Mesendoderm (in vitro differentiated cells): ENCODE measurements around the gene KSR2.

Source experiments
- DNase-seq: peaks from one replicate; pipeline ENCODE4 v3.0.0; 2013
- H2AK5ac ChIP-seq: 2 replicates; pipeline ENCODE4 v1.6.1; 2013; ENCODE audit warnings: low read length, inconsistent platforms
- H2BK120ac ChIP-seq: 2 replicates; pipeline ENCODE4 v1.6.1; 2013; ENCODE audit warnings: low read depth, mild to moderate bottlenecking, low read length, moderate library complexity, mixed read lengths
- H2BK15ac ChIP-seq: replicated peaks from 2 replicates; pipeline ENCODE4 v1.6.1; 2013; ENCODE audit warnings: low read depth, mild to moderate bottlenecking, moderate library complexity
- H2BK5ac ChIP-seq: 2 replicates; pipeline ENCODE4 v1.6.1; 2013; ENCODE audit warnings: low read length, inconsistent platforms
- H3K18ac ChIP-seq: 2 replicates; pipeline ENCODE4 v1.6.1; 2013; ENCODE audit warnings: mild to moderate bottlenecking, low read length, mixed read lengths
- H3K23ac ChIP-seq: one replicate; pipeline ENCODE4 v1.6.1; 2013; ENCODE audit warnings: low read length
- H3K27ac ChIP-seq: 2 replicates; pipeline ENCODE4 v1.5.1; 2013; ENCODE audit warnings: low read depth, mild to moderate bottlenecking, inconsistent platforms, low read length, moderate library complexity
- H3K27me3 ChIP-seq: 2 replicates; pipeline ENCODE4 v1.6.1; 2013; ENCODE audit warnings: low read length, control low read depth, mild to moderate bottlenecking, inconsistent platforms; ENCODE audit not compliant: insufficient read depth, poor library complexity
- H3K36me3 ChIP-seq: 2 replicates; pipeline ENCODE4 v1.6.1; 2013; ENCODE audit warnings: low read length, inconsistent platforms; ENCODE audit not compliant: control insufficient read depth, insufficient read depth
- H3K4ac ChIP-seq: one replicate; pipeline ENCODE4 v1.6.1; 2013; ENCODE audit warnings: low read depth, mild to moderate bottlenecking, low read length, moderate library complexity
- H3K4me1 ChIP-seq: 2 replicates; pipeline ENCODE4 v1.6.1; 2013; ENCODE audit warnings: low read depth, low read length, inconsistent platforms; ENCODE audit not compliant: control insufficient read depth
- H3K4me2 ChIP-seq: 2 replicates; pipeline ENCODE4 v1.6.1; 2013; ENCODE audit warnings: low read length
- H3K4me3 ChIP-seq: 2 replicates; pipeline ENCODE4 v1.5.1; 2013; ENCODE audit warnings: mild to moderate bottlenecking, low read length
- H3K56ac ChIP-seq: one replicate; pipeline ENCODE4 v1.6.1; 2013; ENCODE audit warnings: low read length
- H3K79me1 ChIP-seq: 2 replicates; pipeline ENCODE4 v1.6.1; 2013; ENCODE audit warnings: low read length, inconsistent platforms
- H3K79me2 ChIP-seq: 2 replicates; pipeline ENCODE4 v1.6.1; 2013; ENCODE audit warnings: mild to moderate bottlenecking, low read length; ENCODE audit not compliant: control insufficient read depth, insufficient read depth
- H3K9ac ChIP-seq: 2 replicates; pipeline ENCODE4 v1.6.1; 2013; ENCODE audit warnings: low read length, inconsistent platforms
- H4K5ac ChIP-seq: one replicate; pipeline ENCODE4 v1.6.1; 2013; ENCODE audit warnings: low read length
- H4K8ac ChIP-seq: one replicate; pipeline ENCODE4 v1.6.1; 2013; ENCODE audit warnings: low read depth, mild to moderate bottlenecking, control low read depth, low read length, moderate library complexity
- WGBS: extraction: QIAGEN DNeasy Blood & Tissue Kit; methylation state at CpG from one replicate; pipeline ENCODE4 v1.1.7; 2013; ENCODE audit warnings: low lambda C conversion rate, missing lambda C conversion rate; ENCODE audit not compliant: insufficient coverage; ENCODE audit errors: extremely low coverage; 5-methylcytosine and 5-hydroxymethylcytosine counted together

The KSR2 gene

DNA sequence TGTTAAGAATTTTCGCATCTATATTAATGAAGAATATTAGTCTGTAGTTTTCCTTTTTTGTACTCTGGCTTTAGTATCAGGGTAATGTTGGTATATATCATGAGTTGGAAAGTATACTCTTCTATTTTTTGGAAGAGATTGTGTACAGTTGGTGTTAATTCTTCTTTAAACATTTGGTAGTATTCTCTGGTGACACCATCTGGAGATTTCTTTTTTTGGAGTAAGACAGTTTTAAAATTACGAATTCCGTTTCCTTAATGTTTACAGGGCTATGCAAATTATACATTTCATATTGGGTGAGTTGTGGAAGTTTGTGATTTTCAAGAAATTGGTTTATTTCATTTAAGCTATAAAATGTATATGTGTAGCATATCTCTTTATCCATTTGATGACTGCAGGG is 423.6 kb downstream of the KSR2 start:
- Histone ChIP-seq H2BK5ac (no peak overlapping the region), H3K4me1 (no peaks in the 10 kb centered on the region), H3K18ac (no peak overlapping the region), H3K4me3 (no peak overlapping the region), H3K23ac (no peak overlapping the region), H3K36me3 (no peaks in the 10 kb centered on the region), H4K8ac (no peak overlapping the region), H2BK120ac (no peak overlapping the region), H2AK5ac (no peak overlapping the region), H3K4me2 (no peak overlapping the region), H3K79me2 (no peaks in the 10 kb centered on the region), H4K5ac (no peak overlapping the region), H3K27me3 (no peaks in the 10 kb centered on the region), H3K4ac (no peak overlapping the region), H3K27ac (no peak overlapping the region), H3K9ac (no peak overlapping the region), H2BK15ac (no peak overlapping the region), H3K56ac (no peak overlapping the region), H3K79me1 (no peaks in the 10 kb centered on the region)
- WGBS, result no CpG with 5 or more reads among the region's 3 CpGs
- no peak for DNase-seq

DNA sequence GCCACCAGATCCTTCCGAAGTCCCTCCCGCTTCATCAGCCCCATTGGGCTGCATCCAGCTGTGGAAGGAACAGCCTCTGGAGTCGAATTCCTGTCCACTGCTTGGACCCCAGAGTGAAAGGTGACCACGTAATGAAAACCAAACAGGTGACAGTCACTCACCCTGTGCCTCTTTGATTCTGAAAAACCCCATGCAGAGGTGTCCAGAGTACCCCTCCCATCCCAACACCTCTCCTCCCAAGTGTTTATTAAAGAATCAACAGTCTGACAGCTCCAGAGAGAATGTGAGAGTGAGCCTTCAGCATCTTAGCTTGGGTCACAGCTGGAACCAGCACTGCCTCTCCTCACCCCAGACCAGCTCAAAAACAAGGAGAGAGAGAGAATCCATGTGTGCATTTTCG is 428.8 kb downstream of the KSR2 start:
- H3K27me3 ChIP-seq, result no peaks in the 10 kb centered on the region
- no peak overlapping the region for H3K4me3 ChIP-seq
- no peak overlapping the region for H4K8ac ChIP-seq

DNA sequence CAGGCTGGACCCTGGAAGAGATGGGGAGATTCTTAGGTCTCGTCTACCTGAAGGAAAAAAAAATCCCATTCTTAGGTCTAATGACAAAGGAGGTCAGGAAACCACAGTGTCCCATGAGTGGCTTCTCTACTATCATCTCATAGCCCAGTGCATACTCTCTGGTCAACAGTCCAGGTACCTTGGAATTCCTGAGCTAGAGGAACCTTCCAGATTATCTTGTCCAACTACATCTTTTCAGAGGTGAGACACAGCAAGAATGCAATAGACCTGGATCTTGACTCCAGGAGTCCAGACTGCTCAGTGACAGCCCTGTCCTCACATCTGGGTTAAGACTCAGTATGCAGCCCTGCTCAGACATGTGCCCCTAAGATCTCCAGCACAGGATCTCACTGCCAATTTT is 429.9 kb downstream of the KSR2 start:
- Histone ChIP-seq H2BK5ac (no peak overlapping the region), H4K5ac (no peak overlapping the region), H3K4ac (no peak overlapping the region), H2AK5ac (no peak overlapping the region), H3K36me3 (no peaks in the 10 kb centered on the region), H3K27ac (no peak overlapping the region), H3K27me3 (no peaks in the 10 kb centered on the region), H3K4me2 (no peak overlapping the region), H3K4me3 (no peak overlapping the region), H3K79me1 (no peaks in the 10 kb centered on the region), H4K8ac (no peak overlapping the region), H3K9ac (no peak overlapping the region), H3K23ac (no peak overlapping the region), H3K56ac (no peak overlapping the region), H3K18ac (no peak overlapping the region), H2BK120ac (no peak overlapping the region), H3K79me2 (no peaks in the 10 kb centered on the region), H3K4me1 (no peaks in the 10 kb centered on the region), H2BK15ac (no peak overlapping the region)
- no peak for DNase-seq
- no CpG with 5 or more reads among the region's 1 CpG for WGBS

More for the DNA sequence above, 428.8 kb downstream of the KSR2 start:
- no peak overlapping the region for H2BK120ac ChIP-seq
- H3K23ac ChIP-seq, result no peak overlapping the region
- H3K79me1 ChIP-seq, result no peaks in the 10 kb centered on the region
- DNase-seq, result peak; percentile 72
- H3K4ac ChIP-seq, result no peak overlapping the region
- no peaks in the 10 kb centered on the region for H3K79me2 ChIP-seq
- no CpG with 5 or more reads among the region's 5 CpGs for WGBS
- H3K56ac ChIP-seq, result no peak overlapping the region
- no peak overlapping the region for H3K4me2 ChIP-seq
- H3K36me3 ChIP-seq, result no peaks in the 10 kb centered on the region
- H2BK15ac ChIP-seq, result no peak overlapping the region
- H2AK5ac ChIP-seq, result no peak overlapping the region
- H3K27ac ChIP-seq, result no peak overlapping the region
- no peak overlapping the region for H3K18ac ChIP-seq
- no peak overlapping the region for H3K9ac ChIP-seq
- H2BK5ac ChIP-seq, result no peak overlapping the region
- no peaks in the 10 kb centered on the region for H3K4me1 ChIP-seq
- no peak overlapping the region for H4K5ac ChIP-seq

- Histone ChIP-seq H2BK120ac (no peak overlapping the region), H4K5ac (no peak overlapping the region), H3K79me1 (no peaks in the 10 kb centered on the region), H3K23ac (no peak overlapping the region), H2BK15ac (no peak overlapping the region), H2AK5ac (no peak overlapping the region), H3K4me2 (no peak overlapping the region), H3K27ac (no peak overlapping the region), H3K4me3 (no peak overlapping the region), H3K27me3 (no peaks in the 10 kb centered on the region), H3K18ac (no peak overlapping the region), H3K4ac (no peak overlapping the region), H4K8ac (no peak overlapping the region), H2BK5ac (no peak overlapping the region), H3K4me1 (no peaks in the 10 kb centered on the region), H3K9ac (no peak overlapping the region), H3K79me2 (no peaks in the 10 kb centered on the region), H3K56ac (no peak overlapping the region), H3K36me3 (no peaks in the 10 kb centered on the region)
- DNase-seq, result no peak
- WGBS, result no CpG with 5 or more reads among the region's 8 CpGs
Measured at GRCh38 chr12:117538032-117538690, 430.6 kb downstream of the KSR2 start.

DNA sequence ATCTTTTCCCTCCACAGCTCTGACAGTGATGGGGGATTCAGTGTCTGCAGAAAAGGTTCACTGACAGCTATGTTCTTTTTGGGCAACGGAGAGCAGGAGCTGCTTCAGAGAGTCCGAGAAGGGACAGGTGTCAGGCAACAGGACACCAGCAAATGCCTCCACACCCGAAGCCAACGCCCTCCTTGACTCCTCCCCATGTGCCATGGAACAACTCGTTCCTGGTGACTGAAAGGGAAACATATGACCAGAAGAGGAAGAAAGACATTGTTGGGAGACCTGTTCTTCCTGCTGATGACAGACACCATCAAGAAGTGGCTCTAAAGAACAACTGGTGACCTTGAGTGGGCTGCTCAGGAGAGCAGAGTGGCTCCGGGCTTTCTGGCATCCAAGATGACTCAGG is 435.1 kb downstream of the KSR2 start:
- Histone ChIP-seq H2AK5ac (no peak overlapping the region), H3K79me1 (no peaks in the 10 kb centered on the region), H2BK15ac (no peak overlapping the region), H3K23ac (no peak overlapping the region), H3K4me1 (no peaks in the 10 kb centered on the region), H3K4me3 (no peak overlapping the region), H2BK5ac (no peak overlapping the region), H4K5ac (no peak overlapping the region), H3K4ac (no peak overlapping the region), H3K56ac (no peak overlapping the region), H3K27me3 (no peaks in the 10 kb centered on the region), H4K8ac (no peak overlapping the region), H3K79me2 (no peaks in the 10 kb centered on the region), H3K18ac (no peak overlapping the region), H3K9ac (no peak overlapping the region), H3K4me2 (no peak overlapping the region), H3K27ac (no peak overlapping the region), H3K36me3 (no peaks in the 10 kb centered on the region), H2BK120ac (no peak overlapping the region)
- no peak for DNase-seq
- WGBS, result no CpG with 5 or more reads among the region's 6 CpGs

DNA sequence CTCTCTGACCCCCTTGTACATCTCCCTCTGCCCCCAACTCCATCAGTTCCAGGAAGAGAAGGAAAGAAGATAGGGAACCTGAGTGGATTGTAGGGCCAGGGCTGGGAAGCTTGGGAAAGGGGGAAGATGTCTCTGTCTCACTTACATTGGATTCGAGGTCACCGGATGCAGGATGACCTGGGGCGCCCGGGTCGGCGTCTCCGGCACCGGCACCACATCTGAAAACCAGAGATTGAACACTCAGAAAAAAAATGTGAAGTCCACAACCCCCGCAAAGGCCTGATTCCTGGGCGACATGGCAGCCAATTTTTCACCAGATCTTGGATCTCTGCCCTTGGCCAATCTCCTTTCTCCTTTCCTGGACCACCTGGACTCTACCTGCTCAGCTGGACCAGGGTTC is 438.0 kb downstream of the KSR2 start:
- Histone ChIP-seq H3K79me2 (no peaks in the 10 kb centered on the region), H2BK15ac (no peak overlapping the region), H3K23ac (no peak overlapping the region), H3K36me3 (no peaks in the 10 kb centered on the region), H2AK5ac (no peak overlapping the region), H2BK5ac (no peak overlapping the region), H3K79me1 (no peaks in the 10 kb centered on the region), H3K9ac (no peak overlapping the region), H3K56ac (no peak overlapping the region), H4K8ac (no peak overlapping the region), H2BK120ac (no peak overlapping the region), H3K4me3 (no peak overlapping the region), H3K27me3 (no peaks in the 10 kb centered on the region), H3K27ac (no peak overlapping the region), H4K5ac (no peak overlapping the region), H3K18ac (no peak overlapping the region), H3K4me1 (no peaks in the 10 kb centered on the region), H3K4ac (no peak overlapping the region), H3K4me2 (no peak overlapping the region)
- no CpG with 5 or more reads among the region's 10 CpGs for WGBS
- DNase-seq, result no peak
